ENCODE results near the gene PSMC3.
A peak's percentile ranks its signal among the peaks of the same experiment; 100 is the strongest.

Gene PSMC3

DNA sequence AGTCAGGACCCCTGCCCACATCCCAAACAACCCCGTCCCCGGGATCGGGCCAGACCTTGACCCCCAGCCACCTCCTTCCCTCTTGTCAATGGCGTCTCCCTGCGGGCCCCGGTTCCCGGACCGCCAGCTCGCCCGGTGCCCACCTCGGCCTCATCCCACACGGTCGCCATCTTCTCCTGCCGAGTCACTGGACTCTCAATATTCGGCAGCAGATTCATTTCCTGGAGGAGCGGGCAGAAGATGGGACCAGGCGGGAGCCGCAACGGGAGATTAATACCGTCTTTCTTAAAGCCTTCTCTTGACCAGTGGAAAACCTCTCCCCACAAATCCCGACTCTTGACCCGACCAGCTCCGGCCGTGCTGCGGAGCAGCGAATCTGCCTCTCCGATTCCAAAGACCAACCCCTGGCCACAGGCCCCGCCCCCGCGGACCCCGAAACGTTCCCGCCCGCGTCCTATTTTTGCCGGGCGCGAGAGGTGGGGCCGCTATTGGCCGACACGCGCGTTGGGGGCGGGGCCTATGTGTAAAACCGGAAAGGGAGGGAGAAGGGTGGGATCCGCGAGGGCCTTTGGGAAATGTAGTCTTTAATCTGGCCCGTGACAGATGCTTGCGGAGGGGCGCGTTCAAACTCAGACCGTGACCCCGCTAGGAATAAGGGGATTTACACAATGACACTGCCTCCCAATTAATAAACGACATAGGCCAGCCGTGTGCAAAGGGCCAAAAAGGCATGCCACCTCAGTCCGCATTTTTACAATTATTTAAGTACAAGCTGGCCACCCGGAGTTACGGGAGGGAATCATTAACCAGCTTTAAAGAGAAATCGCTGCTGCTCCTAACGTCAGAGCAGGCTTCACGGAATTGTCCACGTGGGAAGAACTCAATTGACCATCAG lies at the start of gene PSMC3:
Gene PSMC3 (minus strand): TSS at position 378 of the 895 bp plus-strand sequence. CDS start 160 bp downstream, at position 218.
- DNase-seq, result peak; percentile 75 to 93

DNA sequence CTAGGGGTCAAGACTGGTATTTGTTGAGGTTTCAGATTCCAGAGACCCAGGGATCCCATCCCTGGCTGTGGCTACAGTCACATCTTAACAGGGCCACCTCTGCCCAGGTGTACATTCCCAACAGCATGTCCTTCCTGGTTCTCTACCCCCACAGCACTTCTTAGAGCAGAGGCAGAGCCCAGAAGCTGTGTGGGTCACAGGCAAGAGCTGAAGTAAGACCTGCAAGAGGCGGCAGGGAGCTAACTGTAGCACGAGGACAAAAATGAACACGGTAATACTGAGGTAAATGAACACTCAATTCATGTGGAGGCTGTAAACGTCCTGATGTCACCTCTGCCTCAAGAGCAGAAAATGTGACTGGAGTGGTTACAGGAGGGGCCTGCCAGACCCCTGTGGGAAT lies 44.4 kb upstream of the PSMC3 start:
- DNase-seq, result no peak

DNA sequence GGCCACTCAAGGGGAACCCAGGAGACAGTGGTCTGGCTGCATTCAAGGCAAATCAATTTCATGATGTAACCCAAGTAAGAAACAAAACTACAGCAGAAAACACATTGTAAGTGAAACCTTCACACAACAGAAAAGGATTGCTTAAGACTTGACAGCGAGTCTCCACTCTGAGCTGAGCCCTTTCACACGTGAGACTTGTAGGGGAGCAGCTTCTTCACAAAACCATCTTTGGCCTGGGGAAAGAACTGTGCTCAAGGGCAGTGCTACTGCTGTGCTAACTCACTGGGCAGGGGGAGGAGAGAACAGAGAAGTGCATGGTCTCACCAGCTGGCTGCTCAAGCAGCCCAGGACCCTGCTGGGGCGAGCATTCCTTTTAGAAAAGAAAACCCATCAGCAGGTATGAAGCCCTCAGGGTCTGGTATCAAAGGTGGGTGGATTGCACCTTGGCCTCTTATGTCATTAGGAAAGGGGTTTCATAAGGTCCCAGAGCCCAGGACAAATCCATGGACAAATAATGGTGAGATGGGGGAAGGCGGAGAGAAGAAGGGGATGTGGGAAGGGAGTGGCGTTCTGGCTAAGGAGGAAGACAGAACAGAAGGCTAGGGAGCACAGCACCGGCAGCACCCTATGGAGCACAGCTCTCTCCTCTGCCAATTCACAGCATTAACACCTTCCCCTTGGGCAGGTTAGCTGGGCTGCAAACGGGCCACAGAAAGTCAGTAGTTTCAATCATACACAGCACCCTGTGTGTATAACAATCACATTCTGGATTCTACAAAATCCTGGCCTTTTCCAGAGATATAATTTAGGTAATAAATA lies 43.3 kb upstream of the PSMC3 start:
- peak; percentile 49 to 68 for DNase-seq

DNA sequence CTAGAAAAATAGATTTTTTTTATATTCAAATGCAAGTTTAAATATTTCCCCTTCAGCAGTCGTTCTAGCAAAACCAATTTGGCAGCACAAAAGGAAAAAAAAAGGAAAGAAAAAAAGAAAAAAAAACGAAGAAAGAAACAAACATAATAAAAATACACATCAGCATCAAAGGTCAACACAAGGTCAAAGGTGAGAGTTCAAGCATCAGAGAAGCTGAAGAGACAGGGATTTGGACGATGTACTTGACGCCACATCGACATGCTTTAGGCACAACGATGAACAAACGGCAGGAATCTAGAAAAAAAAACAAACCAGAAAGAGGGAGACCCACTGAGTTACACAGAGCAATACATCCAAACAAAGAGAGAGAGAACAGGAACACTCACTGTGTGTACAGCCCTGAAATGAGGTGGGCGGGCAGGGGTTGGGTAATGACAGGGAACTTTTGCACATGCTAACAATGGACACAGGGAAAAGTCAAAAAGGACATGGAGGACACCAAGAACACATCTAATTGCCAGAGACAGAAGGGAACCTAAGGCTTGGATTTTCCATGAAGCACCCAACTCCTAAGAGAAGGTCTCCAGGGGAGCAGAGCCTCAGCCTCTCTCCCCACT lies 42.5 kb upstream of the PSMC3 start:
- no peak for DNase-seq

DNA sequence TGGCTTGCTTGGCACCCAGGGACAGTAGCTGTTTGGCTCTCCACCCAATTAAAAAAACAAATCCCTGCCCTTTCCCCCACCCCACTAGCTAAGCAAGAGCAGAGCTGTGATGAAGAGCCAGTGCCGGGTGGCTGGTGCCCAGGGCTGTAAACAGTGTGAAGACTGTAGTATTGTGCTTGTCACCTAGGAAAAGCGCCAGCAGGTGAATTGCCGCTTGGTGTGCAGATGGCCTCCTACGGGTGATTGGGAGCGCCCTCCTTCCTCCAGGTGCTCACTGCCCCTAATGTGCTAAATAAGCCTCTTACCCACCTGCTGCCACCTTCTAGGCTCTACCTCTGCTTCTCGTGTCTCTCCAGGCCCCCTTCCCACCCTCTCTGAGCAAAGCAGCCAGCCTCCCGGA lies 41.1 kb upstream of the PSMC3 start:
- peak in 1 of 2 experiments; percentile 10 for DNase-seq

DNA sequence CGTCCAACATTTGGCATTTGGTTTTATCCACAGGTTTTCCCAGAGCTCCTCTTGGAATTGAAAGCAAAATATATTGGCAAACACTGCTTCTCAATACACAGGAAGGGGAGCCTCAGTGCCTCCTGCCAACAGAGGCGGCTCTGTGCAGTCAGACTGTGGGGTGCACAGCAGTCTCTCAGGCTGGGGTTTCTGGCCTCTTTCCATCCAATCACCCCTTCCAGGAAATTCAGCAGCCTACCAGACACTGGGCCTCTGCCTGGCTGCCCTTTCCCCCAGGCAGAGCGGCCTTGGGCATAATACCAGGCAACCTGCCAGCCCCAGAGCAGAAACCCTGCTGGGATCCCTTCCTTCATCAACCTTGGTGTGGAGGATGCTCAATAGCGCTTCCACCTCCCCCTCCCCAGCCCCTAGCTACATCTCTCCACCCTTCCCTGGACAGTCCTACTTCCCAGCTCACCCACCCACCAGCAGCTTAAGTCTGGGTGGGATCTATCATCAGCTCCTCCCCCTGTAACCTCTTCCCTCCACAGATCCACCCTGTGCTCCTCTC lies 40.5 kb upstream of the PSMC3 start:
- no peak for DNase-seq

DNA sequence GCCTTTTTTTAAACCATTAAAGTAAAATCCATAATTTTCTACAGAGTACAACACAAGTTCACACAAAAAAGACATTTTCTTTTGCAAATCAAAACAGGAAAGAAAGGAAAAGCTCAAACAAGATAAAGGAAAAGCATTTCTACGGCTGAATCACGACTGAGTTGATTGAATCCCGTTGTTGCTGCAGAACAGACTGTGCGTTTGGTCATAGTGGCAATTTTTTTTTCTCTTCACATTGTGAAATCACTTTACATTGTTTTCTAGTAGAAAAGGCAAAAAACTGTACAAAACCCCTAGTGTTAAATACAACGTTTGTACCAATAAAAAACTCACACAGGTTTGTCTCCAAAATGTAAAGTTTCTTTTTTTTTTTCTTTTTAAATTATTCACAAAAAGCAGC lies 40.0 kb upstream of the PSMC3 start:
- no peak for DNase-seq

DNA sequence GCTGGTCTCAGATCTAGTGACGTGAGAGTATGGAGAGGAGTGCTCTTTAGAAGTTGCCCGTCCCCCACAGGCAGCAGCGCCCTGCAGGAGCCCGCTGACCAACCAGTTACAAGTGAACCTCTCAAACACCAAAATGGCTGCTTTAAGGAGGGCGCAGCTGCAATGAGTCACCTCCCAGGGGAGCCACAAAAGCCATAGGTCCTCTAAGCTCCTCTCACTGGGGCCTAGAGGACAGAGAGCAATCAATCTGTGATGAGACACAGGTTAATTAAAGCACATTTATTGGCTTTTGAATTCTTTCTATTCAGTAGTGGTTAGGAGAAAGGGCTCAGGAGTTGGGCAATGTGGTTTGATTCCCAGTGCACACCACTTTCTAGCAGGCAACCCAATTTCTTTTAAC lies 38.2 kb upstream of the PSMC3 start:
- DNase-seq, result no peak

DNA sequence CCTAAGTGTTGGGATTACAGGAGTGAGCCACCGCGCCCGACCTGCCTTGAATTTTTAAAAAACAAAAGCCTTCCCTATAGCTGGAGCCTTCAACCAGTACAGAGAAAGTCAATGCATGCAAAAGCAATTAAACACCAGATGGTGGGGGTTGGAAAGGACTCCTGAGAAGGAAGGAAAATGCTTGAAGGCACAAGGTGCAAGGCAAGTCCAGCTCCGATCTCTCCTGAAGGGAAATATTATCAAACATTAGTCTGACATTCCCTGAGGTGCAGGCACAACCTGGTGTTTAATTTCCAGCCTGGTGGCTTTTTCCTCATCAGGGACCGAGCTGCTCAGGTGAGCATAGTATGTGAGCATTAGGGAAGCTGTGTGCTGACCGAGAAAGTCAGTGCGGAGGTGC lies 35.6 kb upstream of the PSMC3 start:
- DNase-seq, result no peak

DNA sequence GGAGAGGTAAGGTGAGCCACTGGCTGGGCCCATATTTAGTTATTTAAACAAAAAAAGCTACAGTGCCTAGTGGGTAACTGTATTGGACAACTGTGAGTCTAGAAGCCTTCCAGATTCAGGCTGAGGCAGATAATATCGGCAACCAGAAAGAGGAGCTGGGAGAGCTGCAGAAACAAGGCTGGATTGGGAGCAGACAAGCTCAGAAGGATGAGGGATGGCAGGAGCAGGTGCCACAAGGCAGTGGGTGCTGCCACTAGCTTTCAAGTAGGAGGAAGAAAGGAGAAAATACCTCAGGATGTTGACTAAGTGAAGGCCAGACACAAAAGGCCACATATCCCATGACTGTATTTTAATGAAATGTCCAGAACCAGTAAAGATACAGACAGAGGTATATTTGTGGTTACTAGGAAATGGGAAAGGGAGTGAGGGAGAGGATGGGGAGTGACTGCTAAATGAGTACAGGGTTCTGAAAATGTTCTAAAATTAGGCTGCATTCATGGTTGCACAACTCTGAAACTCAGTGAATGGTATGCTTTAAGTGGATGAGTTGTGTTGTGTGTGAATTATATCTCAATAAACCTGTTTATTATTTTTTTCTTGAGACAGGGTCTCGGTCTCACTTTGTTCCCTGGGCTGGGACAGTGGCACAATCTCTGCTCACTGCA lies 34.5 kb upstream of the PSMC3 start:
- no peak for DNase-seq

DNA sequence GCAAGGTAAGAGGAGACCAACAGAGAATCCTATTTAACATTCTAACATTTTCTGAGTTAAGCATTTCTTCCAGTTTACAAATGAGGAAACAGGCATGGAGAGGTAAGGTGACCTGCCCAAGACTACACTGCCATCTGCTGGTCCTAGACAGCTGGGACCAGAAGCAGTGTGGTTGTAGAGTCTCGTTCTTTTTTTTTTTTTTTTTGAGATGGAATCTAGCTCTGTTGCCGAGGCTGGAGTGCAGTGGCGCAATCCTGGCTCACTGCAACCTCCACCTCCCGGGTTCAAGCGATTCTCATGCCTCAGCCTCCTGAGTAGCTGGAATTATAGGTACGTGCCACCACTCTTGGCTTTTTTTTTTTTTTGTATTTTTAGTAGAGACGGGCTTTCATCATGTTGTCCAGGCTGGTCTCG lies 28.0 kb upstream of the PSMC3 start:
- DNase-seq, result peak in 1 of 2 experiments; percentile 54

DNA sequence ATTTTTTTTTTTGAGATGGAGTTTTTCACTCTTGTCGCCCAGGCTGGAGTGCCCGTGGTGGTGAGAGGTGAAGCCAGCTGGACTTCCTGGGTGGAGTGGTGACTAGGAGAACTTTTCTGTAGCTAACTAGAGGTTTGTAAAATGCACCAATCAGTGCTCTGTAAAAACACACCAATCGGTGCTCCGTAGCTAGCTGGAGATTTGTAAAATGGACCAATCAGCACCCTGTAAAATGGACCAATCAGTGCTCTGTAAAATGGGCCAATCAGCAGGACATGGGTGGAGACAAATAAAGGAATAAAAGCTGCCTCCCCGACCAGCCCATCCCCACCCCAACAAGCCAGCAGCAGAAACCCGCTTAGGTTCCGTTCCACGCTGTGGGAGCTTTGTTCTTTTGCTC lies 27.1 kb upstream of the PSMC3 start:
- no peak for DNase-seq

DNA sequence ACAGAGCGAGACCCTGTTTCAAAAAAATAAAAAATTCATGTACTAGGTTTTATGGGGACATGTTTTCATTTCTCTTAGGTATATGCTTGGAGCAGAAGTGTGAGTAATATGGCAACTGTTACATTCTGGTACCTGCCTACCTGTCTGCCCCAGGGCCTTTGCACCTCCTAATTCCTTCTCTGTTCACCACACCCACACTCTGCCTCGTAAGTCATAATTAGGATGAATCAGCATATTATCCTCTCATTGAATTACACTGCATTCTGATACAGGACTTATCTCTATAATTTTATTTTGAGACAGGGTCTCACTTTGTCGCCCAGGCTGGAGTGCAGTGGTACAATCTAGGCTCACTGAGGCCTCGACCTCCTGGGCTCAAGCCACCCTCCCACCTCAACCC lies 25.8 kb upstream of the PSMC3 start:
- no peak for DNase-seq

DNA sequence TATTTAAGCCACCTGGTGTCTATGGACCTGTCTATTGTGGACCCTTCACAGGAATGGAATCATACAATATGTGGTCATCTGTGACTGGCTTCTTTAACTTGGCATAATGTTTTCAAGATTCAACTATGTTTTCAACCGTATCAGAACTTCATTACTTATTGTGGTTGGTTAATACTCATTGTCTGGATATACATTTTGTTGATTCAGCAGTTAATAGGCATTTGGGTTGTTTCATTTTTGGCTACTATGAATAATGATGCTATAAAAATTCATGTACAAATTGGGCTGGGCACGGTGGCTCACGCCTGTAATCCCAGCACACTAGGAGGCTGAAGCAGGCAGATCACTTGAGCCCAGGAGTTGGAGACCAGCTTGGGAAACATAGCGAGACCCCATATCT lies 25.2 kb upstream of the PSMC3 start:
- DNase-seq, result no peak

DNA sequence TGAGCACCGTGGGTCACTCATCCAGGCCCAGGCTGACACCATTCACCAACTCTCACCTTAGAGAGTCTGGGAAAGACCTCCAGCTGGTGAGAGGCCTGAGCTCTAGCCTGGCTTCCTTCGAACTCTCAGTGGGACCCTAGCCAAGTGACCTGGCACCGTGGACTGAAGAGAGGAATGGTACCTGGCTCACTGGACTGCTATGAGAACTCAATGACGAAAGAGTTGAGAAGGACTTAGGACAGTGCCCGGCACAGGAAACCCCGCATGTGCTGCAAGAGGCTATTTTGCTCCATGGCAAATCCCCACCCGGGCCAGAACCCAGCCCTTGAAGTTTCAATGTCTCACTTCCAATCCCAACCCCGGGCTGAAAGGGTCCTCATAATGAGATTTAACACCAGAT lies 23.3 kb upstream of the PSMC3 start:
- DNase-seq, result no peak

DNA sequence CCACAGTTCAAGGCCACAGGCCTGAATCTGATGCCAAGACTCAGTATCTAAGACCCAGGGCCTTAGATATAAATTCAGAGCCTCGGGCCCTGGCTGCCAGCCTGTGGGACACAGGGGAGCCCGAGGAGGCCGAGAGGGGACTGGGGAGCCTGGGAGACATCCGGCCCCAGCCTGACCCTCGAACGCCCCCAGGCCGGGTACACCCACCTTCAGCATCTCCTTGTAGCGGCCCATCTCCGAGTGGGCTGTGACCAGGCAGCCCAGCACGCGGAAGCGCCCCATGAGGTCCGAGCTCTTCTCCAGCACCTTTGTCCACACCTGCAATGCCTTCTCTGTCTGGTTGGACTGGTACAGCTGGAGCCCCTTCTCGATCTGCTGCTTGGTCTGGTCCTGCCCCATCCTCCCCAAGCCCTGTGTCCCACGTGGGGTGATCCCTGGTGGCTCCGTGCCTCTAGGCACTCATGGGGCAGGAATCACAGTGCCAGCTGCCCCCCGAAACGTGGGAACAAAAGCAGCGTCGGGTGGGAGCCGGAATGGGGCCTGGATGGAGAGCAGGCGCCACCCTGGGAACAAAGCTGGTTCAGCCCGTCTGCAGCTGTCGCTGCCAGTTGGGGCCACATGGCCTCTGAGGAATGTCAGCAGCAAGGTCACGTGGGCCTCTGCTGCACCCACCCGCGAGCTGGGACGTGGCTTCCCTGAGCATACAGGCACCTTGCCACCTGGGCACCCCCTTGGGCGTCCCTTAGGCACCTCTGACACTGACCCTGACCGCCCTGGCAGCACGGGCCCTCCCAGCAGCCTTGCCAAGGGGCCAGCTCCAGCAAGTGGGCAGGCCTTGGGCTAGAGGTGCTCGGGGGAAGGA lies 22.6 kb upstream of the PSMC3 start, which contains the start of gene RAPSN:
Gene RAPSN (minus strand): TSS at position 571 of the 862 bp plus-strand sequence. CDS start 172 bp downstream, at position 399.
- no peak for DNase-seq

DNA sequence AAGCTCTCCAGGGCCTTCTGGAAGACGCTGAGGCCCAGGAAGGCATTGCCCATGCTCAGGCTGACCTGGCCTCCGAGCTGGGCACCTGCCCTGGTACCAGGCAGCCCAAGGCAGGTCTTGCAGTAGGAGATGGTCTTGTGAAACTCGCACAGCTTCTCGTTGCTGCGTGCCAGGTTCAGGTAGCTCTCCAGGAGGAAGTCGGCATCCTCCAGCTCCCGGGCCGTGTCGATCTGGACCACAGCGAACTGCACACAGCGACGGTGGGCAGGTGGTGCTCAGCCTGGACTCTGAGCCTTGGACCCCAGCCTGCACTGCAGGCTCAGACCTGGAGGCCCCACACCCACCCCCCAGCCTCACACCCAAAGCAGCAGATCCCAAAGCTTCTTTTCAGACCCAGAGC lies 21.7 kb upstream of the PSMC3 start:
- DNase-seq, result no peak

DNA sequence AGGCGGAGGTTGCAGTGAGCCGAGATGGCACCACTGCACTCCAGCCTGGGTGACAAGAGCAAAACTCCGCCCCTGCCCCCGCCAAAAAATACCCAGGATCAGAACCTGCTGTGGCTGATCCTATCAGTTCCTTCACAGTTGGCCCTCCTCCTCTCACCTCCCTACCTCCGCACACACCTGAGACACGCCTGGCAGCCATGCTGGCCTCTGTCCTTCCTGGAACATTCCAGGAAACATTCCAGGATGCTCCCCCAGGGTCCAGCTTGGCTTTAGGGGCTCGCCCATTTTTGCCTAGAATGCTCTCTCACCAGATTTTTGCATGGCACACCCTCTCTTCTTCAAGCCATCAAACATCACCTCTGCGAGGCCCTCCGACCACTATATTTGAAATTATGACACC lies 20.6 kb upstream of the PSMC3 start:
- no peak for DNase-seq

DNA sequence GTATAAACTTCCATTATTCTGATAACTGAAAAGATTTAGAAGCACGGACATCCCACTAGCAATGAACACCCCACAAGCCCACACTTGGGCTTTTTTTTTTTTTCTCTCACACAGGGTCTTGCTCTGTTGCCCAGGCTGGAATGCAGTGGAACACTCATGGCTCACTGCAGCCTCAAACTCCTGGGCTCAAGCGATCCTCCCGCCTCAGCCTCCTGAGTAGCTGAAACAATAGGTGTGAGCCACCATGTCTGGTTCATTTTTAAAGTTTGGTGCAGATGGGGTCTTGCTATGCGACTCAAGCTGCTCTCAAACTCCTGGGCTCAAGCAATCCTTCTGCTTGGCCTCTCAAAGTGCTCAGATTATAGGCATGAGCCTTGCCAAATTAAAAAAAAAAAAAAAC lies 19.6 kb upstream of the PSMC3 start:
- DNase-seq, result no peak

DNA sequence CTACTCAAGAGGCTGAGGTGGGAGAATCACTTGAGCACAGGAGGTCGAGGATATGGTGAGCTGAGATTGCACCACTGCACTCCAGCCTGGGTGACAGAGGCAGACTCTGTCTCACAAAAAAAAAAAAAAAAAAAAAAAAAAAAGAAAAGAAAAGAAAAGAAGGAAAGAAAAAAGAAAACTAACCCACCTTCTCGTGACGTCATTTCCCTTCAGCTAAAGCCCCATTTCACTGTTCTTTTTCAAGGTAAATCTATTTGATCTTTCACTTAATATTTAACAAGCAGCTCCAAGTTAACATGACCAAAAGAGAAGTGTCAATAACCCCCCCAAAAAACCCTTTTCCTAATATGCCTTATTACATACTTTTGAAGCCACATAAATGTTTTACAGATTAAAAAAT lies 17.6 kb upstream of the PSMC3 start:
- no peak for DNase-seq

DNA sequence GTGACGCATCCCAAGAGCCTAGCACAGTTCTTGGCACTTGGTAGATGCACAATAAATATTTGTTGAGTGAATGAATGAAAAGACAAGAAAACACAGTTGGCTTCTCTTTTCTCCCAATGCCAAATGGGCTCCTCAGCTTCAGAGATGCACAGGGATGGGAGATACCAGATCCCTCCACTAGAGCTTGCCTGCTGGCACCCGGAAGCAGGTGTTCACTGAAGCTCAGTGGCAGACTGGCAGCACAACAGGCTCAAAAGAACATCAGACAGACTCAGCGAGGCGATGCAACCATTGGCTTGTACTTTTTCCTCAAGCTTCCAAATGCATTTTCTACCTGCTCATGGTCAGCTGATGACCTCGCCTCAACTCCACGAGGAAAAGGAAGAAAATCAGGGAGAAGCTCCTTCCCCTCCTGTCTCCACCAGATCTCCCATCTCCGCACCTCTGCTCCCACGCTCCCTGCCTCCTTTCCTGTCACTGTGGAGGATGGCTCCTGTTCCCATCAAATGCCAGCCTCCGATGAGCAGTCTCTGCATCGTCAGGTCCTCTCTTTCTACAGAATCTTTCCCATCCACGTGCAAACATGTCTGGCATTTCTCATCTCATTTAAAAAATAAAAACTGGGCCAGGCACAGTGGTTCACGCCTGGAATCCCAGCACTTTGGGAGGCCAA lies 16.9 kb upstream of the PSMC3 start:
- peak in 1 of 2 experiments; percentile 12 for DNase-seq

Data from cerebellar nuclear complex (tissue), 1 donor.